BE2C (cell line): Measurements from ENCODE around the gene NUMB.

Experiments used
- DNase-seq: peaks from one replicate; pipeline ENCODE4 v3.0.0-alpha.2; 2020
- H3K27me3 ChIP-seq: fragments of 250-450 bp; sonication (Bioruptor Pico); 2 replicates; pipeline ENCODE4 v1.5.1; 2020; ENCODE audit warnings: mild to moderate bottlenecking
- H3K36me3 ChIP-seq: fragments of 250-450 bp; sonication (Bioruptor Pico); 2 replicates; pipeline ENCODE4 v1.5.1; 2020; ENCODE audit warnings: mild to moderate bottlenecking
- H3K4me1 ChIP-seq: fragments of 250-450 bp; sonication (Bioruptor Pico); 2 replicates; pipeline ENCODE4 v1.5.1; 2020
- H3K4me3 ChIP-seq: 2 replicates; pipeline ENCODE4 v1.5.1; 2011; ENCODE audit warnings: low read depth, low read length
- H3K9me3 ChIP-seq: fragments of 250-450 bp; sonication (Bioruptor Pico); 2 replicates; pipeline ENCODE4 v1.5.1; 2020
- CTCF ChIP-seq: IDR thresholded peaks from 2 replicates; pipeline ENCODE4 v1.5.1; 2012; ENCODE audit warnings: mild to moderate bottlenecking, low read depth, low read length

NUMB gene

DNA sequence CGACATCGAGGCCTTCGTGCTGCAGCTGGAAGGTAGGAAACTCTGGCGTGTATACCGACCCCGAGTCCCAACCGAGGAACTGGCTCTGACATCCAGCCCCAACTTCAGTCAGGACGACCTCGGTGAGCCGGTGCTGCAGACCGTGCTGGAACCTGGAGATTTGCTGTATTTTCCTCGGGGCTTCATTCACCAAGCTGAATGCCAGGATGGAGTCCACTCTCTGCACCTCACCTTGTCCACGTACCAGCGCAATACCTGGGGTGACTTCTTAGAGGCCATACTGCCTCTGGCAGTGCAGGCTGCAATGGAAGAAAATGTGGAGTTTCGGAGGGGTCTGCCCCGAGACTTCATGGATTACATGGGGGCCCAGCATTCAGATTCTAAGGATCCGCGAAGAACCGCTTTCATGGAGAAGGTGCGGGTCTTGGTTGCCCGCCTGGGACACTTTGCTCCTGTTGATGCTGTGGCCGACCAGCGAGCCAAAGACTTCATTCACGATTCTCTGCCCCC, 33.8 kb upstream of the NUMB start:
- TF ChIP-seq CTCF = no peak
- no peak for DNase-seq
- peak overlapping the region; percentile 87 for H3K4me3 ChIP-seq
- H3K27me3 ChIP-seq = no peaks in the 10 kb centered on the region
- H3K9me3 ChIP-seq = no peaks in the 10 kb centered on the region
- H3K4me1 ChIP-seq = no peaks in the 10 kb centered on the region
- H3K36me3 ChIP-seq = 0 out of 2 replicates have a peak, but pooled peaks cover 4% of the 10 kb centered on the region

- no peak for TF ChIP-seq CTCF
- Histone ChIP-seq H3K4me1 (no peaks in the 10 kb centered on the region), H3K36me3 (no peaks in the 10 kb centered on the region), H3K9me3 (no peaks in the 10 kb centered on the region), H3K27me3 (no peaks in the 10 kb centered on the region), H3K4me3 (peak overlapping the region; percentile 87)
- peak; percentile 77 for DNase-seq
Observed at GRCh38 chr14:73491256-73492042, 33.1 kb upstream of the NUMB start.

DNA sequence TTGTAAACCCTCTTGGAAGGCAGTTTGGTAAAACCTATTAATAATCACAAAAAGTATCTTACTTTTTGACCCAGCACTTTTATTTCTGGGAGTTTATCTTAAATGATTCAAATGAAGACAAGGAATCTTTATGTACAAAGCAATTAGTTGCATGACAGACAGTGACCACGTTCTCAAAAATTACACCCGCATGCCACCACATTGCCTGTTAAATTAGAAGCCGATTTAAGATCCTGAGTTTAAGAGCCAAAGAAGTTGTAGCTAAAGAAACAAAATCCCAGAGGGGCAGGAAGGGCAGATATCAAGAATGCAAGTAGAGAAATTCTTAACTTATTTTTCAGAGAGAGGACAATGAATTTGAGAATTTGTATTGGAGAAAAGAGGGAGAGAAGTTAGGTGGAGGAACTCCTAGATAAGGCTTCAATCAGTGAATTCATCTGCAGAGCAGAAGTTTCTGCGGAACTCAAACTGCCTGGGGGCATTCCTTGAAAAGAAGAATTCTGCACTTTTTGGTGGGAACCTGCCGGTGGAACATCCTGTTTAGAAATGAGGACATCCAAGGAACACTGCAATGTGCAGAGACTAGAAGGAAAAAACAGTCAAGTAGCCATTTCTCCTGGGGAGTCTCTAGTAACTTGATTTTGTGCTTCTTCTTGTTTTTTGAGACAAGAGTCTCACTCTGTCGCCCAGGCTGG, 31.3 kb upstream of the NUMB start:
- Histone ChIP-seq H3K4me3 (no peak overlapping the region), H3K4me1 (no peaks in the 10 kb centered on the region), H3K9me3 (no peaks in the 10 kb centered on the region), H3K27me3 (no peaks in the 10 kb centered on the region), H3K36me3 (no peaks in the 10 kb centered on the region)
- no peak for TF ChIP-seq CTCF
- DNase-seq = no peak

DNA sequence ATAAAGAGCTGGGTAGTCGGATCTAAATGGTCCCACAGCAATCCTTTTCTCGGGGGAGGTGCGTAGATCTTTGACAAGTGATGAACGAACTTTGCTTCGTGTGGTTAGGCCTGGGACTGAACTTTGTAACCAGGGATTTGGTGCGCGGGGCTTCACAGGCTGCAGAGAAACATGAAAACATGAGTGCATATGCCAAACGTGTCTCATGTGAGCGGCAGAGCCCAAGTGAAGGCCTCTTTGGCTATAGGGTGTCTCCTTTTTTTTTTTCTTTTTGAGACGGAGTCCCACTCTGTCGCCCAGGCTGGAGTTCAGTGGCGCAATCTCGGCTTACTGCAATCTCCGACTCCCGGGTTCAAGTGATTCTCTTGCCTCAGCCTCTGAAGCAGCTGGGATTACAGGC, 20.3 kb upstream of the NUMB start:
- Histone ChIP-seq H3K27me3 (no peaks in the 10 kb centered on the region), H3K4me3 (no peak overlapping the region), H3K9me3 (no peaks in the 10 kb centered on the region), H3K36me3 (no peaks in the 10 kb centered on the region), H3K4me1 (no peaks in the 10 kb centered on the region)
- no peak for DNase-seq
- TF ChIP-seq CTCF = no peak

- no peaks in the 10 kb centered on the region for H3K4me1 ChIP-seq
Observed at GRCh38 chr14:73477618-73478266, 19.4 kb upstream of the NUMB start.

More at GRCh38 chr14:73477618-73478266, 19.4 kb upstream of the NUMB start:
- Histone ChIP-seq H3K27me3 (no peaks in the 10 kb centered on the region), H3K9me3 (no peaks in the 10 kb centered on the region), H3K4me3 (no peak overlapping the region), H3K36me3 (no peaks in the 10 kb centered on the region)
- DNase-seq = no peak
- no peak for TF ChIP-seq CTCF
